ENCODE data around the gene PLEKHG5.

PLEKHG5 gene

DNA sequence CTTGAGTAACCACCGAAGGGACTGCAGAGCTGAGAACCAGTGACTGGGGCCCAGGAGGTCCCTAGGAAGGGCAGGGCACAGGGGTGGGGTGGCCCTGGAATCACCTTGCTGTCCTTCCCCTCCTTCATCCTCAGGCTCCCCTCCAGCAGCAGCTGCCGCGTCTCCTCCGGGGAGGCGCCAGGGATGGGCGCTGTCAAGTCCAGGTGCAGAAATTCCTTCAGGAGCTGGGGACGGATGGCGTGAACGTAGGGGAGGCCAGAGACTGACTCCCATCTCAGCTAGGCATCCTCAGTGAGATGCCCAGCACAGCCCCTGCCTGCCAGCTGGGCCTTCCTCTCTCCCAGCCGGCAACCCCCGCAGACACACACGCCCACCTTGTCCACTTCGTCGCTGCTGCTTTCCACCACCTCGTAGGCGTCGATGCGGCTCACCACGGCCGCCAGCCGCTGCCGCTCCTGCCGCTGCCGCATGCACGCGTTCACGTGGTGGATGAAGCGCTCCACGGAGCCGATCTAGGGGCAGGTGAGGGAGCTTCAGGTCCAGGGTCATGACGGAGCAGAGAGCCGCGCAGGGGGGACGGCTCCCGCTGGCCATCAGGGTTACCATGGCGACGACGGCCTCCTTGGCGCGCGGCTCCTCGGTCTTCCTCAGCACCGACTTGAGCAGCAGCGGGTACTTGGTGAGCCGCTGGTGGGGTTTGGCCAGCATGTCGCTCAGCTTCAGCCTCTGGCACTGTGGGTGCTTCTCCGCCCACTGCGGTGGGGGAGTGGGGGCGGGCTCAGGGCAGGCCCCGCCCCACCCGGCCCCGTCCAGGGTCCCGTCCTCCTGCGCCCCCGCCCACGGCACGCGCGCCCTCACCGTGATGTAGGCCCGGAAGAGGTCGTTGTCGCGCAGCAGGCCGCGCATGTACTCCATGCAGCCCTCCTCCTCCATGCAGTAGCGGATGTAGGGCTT is 21.1 kb downstream of the PLEKHG5 start:
- Mint-ChIP-seq H3K4me3 (no peak overlapping the region), H3K9me3 (no peaks in the 10 kb centered on the region), H3K36me3 (ENCODE audit: low read depth) (no peaks in the 10 kb centered on the region), H3K4me1 (peaks cover 3% of the 10 kb centered on the region), H3K27me3 (no peaks in the 10 kb centered on the region), H3K27ac (no peak overlapping the region)
- no peak for ATAC-seq
- no peak for DNase-seq

DNA sequence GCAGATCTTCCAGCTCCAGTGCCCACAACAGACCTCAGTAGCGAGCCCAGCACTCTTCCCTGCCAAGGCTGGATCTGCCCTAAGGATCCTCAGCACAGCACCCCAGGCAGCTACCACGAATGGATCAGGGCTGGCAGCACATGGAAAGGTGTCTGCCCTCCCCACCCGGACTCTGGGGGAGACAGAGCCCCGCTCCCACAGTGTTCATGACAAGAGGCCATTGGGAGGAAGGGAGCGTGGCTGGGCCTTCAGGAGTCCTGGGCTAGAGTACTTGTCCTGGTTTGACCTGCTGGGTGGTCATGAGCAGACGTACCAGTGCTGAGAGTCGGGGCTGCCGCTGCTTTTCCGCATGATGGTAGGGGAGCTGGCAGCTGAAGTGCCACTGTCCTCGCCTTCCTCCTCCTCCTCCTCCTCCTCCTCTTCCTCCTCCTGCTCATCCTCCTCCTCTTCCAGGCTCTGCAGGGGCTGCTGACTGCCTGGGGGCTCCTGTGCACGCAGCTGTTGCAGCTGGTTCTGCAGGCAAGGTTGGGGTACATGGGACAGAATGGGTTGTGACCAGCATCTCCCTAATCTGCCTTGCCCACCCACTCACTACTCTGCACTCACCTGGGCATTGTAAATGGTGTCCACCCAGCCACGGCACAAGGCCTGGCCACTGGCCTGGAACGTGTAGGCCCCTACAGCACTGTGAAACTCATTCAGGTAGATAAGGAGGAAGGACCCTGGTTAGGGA is 22.6 kb downstream of the PLEKHG5 start:
- Mint-ChIP-seq H3K4me1 (peaks cover 11% of the 10 kb centered on the region), H3K27me3 (no peaks in the 10 kb centered on the region), H3K9me3 (no peaks in the 10 kb centered on the region), H3K27ac (no peak overlapping the region), H3K4me3 (no peak overlapping the region), H3K36me3 (ENCODE audit: low read depth) (peaks cover 5% of the 10 kb centered on the region)
- ATAC-seq (no peak), DNase-seq (no peak)

DNA sequence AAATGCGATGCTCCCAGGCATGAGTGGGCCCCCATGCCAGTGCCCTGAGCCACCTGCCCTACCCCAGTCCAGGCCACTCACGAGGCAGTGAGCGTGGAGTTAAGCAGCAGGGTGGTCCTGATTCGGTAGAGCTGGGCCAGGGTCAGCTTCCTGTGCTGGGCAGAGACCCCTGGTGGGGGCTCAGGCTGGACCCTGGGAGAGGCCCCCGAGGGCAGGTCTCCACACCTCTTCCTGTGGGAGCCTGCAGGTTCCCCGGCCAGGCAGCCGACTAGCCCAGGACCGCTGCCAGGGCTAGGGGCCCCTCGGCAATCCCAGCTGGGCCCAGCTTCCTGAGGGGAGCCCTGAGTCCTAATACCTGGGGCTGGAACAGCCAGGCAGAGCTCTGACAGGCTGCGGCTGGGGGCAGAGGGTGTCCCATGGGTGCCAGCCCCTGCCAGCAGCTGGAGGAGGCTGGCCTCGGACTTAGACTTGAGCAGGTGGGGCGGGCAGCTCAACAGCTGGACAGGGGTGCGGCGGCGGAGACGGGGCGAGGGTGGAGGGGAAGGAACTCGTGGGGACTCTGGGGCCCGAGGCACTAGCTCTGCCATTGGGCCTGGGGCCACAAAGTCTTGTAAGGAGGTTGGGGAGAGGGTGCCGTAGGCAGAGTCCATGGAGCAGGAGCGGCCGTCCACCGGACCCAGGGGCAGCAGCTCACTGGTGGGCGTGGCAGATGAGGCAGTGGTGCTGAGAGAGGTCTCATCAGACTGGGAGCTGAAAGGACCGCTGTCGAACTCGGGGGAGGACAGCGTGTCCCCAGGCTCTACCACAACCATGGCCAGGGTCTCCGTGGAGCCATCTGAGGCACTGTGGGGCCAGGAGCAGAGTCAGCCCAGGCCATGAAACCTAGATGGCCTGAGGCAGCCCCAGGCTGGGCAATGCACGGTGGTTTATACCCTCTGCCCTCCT is 23.5 kb downstream of the PLEKHG5 start:
- Mint-ChIP-seq H3K27ac (no peak overlapping the region), H3K4me3 (no peak overlapping the region), H3K9me3 (no peaks in the 10 kb centered on the region), H3K36me3 (ENCODE audit: low read depth) (peaks cover 8% of the 10 kb centered on the region), H3K4me1 (peaks cover 17% of the 10 kb centered on the region), H3K27me3 (no peaks in the 10 kb centered on the region)
- ATAC-seq (no peak), DNase-seq (no peak)

DNA sequence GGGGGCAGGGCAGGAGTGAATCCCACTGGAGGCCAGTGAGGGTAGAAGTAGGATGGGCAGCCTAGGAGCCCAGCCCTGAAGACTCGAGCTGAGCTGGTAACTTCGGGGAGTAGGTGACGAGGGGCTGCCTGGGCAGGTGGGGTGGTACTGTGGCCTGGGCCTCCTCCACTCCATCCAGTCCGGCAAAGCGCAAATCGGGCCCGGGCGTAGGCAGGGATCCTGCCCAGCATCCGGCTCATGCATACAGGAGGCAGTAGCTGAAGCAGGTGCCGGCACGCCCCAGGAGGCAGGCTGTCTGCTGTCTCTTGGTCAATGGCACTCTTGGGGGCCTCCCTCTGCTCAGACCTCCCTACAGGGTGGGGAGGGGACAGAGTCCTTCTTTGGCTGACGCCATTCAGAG is 24.2 kb downstream of the PLEKHG5 start:
- no peak overlapping the region for H3K4me3 Mint-ChIP-seq

DNA sequence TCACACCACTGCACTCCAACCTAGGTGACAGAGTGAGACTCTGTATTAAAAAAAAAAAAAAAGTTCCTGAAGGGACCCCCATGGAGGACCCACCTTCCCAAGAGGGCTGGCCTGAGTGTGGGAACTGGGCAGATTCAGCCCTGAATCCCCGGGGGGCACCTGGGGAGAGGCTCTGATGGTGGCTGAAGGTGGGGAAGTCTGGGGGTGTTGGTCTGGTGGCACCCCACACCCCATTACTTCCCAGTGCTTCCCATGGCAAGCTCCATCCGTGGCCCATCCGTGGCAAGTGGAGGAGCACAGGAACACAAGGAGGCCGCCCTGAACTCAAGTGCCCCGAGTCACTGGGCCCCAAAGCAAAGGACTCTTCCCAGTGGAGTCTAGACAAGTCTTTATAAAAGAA is 24.7 kb downstream of the PLEKHG5 start:
- H3K27ac Mint-ChIP-seq: peak overlapping the region; percentile 27
- H3K4me3 Mint-ChIP-seq: peak overlapping the region; percentile 86
- H3K9me3 Mint-ChIP-seq: no peaks in the 10 kb centered on the region
- H3K36me3 Mint-ChIP-seq (ENCODE audit: low read depth): peaks cover 15% of the 10 kb centered on the region
- no peaks in the 10 kb centered on the region for H3K27me3 Mint-ChIP-seq
- ATAC-seq (no peak), DNase-seq (no peak)
- H3K4me1 Mint-ChIP-seq: peaks cover 29% of the 10 kb centered on the region

More for the DNA sequence above, 24.2 kb downstream of the PLEKHG5 start:
- no peak overlapping the region for H3K27ac Mint-ChIP-seq
- no peak for ATAC-seq
- DNase-seq: no peak
- peaks cover 14% of the 10 kb centered on the region for H3K36me3 Mint-ChIP-seq (ENCODE audit: low read depth)
- H3K27me3 Mint-ChIP-seq: no peaks in the 10 kb centered on the region
- no peaks in the 10 kb centered on the region for H3K9me3 Mint-ChIP-seq
- peaks cover 24% of the 10 kb centered on the region for H3K4me1 Mint-ChIP-seq

DNA sequence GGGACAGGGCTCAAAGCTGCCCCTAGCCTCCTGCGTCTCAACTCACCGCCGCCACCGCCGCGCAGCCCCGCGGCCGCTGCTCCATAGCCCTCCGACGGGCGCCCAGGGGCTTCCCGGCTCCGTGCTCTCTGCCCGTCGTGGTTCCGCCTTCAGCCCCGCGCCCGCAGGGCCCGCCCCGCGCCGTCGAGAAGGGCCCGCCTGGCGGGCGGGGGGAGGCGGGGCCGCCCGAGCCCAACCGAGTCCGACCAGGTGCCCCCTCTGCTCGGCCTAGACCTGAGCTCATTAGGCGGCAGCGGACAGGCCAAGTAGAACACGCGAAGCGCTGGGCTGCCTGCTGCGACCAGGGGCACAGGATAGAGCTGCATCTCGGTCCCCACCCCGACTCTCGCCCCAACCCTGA is 25.4 kb downstream of the PLEKHG5 start, which contains the start of gene TNFRSF25:
TSS of gene TNFRSF25 (minus strand) at position 151 of the 400 bp plus-strand sequence. CDS start at position 85, 66 bp downstream.
- Mint-ChIP-seq H3K27ac (peak within 1 kb of the TSS; percentile 77), H3K9me3 (no peaks in the 10 kb centered on the region), H3K4me1 (peaks cover 35% of the 10 kb centered on the region), H3K4me3 (peak within 1 kb of the TSS; percentile 86), H3K27me3 (no peaks in the 10 kb centered on the region), H3K36me3 (ENCODE audit: low read depth) (peaks cover 15% of the 10 kb centered on the region)
- ATAC-seq (peak; percentile 62), DNase-seq (peak; percentile 65)

DNA sequence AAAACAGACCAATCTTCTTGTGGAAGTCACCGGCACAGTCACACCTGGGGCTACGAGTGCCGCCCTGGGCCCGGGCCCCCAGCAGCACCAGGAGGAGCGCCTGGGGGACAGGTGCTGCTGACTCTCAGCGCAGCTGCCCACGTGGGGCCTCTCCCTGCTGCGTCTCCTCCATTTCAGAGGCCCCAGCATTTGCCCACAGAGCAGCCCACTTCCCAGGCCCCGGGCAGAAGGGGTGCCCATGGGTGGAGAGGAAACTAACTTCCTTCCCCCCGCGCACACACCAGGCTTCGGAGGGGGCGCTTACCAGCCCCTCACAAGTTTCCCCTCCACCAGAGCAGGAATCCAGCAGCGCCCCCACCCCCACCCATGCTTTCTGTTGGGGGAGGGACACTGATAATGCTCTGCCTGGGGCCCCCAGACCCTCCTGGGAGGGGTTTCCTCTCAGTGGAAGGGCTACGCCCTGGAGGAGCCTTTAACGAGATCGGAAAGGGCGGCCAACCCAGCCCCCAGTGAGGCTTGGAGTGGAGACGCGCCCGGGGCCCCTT is 25.9 kb downstream of the PLEKHG5 start:
- DNase-seq: peak; percentile 55
- Mint-ChIP-seq H3K27ac (peak overlapping the region; percentile 77), H3K4me3 (peak overlapping the region; percentile 86), H3K4me1 (peaks cover 40% of the 10 kb centered on the region), H3K36me3 (ENCODE audit: low read depth) (peaks cover 15% of the 10 kb centered on the region), H3K27me3 (no peaks in the 10 kb centered on the region), H3K9me3 (no peaks in the 10 kb centered on the region)
- ATAC-seq: peak; percentile 34

DNA sequence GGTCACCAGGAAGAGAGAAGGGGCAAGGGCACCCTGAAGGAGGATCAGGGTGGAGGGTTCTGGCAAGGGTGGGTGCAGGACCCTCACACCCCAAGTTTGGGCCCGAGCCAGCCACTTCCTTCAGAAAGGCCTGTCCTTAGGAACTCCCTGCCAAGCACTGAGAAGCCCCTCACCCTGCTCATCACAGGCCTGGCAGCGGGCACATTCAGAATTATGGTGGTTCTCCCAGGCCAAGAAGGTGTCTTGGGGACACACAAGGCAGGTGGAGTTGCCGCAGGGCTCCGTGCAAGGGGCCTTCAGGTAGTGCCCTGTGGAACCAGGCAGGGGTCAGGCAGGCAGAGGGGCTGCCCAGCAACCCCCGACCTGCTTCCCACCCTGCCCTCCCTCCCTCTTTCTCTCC is 26.6 kb downstream of the PLEKHG5 start:
- Mint-ChIP-seq H3K36me3 (ENCODE audit: low read depth) (peaks cover 15% of the 10 kb centered on the region), H3K4me3 (peak overlapping the region; percentile 86), H3K9me3 (no peaks in the 10 kb centered on the region)

DNA sequence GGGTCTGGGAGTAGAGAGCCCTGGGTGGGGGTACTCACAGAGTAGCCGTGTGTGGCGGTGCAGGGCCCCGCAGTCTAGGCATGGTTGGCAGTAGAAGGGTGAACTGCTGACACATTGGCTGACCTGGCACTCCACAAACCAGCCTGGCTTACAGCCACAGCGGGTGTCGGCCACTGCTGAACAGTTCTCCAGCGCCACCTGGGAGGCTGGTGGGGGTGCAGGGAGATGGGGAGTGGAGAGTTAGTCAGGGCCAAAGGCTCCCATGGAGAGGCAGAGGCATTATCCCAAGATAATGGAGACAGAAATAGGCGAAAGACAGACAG is 27.0 kb downstream of the PLEKHG5 start:
- H3K27ac Mint-ChIP-seq: peak overlapping the region; percentile 77
- DNase-seq (peak; percentile 57), ATAC-seq (peak; percentile 16)
- no peaks in the 10 kb centered on the region for H3K9me3 Mint-ChIP-seq
- peaks cover 2% of the 10 kb centered on the region for H3K27me3 Mint-ChIP-seq
- peaks cover 48% of the 10 kb centered on the region for H3K4me1 Mint-ChIP-seq
- H3K4me3 Mint-ChIP-seq: peak overlapping the region; percentile 86
- H3K36me3 Mint-ChIP-seq (ENCODE audit: low read depth): peaks cover 15% of the 10 kb centered on the region

More for the DNA sequence above, 26.6 kb downstream of the PLEKHG5 start:
- no peak for ATAC-seq
- H3K4me1 Mint-ChIP-seq: peaks cover 44% of the 10 kb centered on the region
- no peaks in the 10 kb centered on the region for H3K27me3 Mint-ChIP-seq
- H3K27ac Mint-ChIP-seq: peak overlapping the region; percentile 77
- no peak for DNase-seq

DNA sequence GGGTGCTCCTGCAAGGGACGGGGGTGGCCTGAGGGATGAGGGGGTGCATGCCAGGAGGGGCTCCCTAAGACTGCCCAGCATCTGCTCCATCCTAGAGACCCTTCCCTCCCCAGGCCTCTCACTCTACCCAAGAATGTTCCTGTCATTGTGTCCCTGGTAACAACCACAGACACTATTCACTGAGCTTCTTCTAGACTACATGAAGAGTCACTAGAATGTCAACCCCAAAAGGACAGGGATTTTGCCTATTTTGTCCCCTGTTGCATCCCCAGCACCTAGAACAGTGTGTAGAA is 28.4 kb downstream of the PLEKHG5 start:
- H3K4me1 Mint-ChIP-seq: peaks cover 52% of the 10 kb centered on the region

DNA sequence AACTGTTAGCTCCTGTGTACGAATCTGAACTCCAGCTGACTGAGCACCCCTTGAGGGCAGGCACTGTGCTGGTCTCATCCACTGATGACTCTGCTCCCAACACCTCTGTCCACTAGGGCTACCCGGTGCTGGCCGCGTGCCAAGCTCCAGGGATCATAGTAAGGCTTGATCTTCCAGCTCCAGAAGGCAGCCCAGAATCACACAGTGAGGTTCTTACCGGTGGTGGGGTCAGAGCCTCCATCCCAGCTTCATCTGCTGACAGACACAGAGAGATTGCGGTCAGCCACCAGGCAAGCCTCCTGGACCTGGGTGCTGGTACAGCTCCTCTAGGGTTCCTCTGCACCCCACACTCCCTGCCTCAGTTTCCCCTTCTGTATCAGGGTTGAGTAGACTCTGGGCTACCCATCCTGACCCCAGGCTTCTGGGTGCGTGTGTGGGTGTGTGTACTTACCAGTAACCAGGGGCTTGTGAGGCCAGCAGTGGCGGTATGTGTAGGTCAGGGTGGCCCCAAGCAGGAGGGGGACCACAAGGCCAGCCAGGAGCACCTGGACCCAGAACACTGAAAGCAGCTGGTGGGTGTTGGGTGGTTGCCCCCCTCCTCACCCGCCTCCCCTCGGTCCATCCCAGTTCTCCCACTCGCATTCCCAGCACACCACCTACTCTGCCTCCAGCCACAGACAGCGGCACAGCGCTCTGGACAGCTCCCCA is 28.9 kb downstream of the PLEKHG5 start:
- peak overlapping the region; percentile 55 for H3K4me3 Mint-ChIP-seq
- ATAC-seq (no peak), DNase-seq (no peak)
- peaks cover 15% of the 10 kb centered on the region for H3K36me3 Mint-ChIP-seq (ENCODE audit: low read depth)
- peaks cover 52% of the 10 kb centered on the region for H3K4me1 Mint-ChIP-seq
- no peaks in the 10 kb centered on the region for H3K9me3 Mint-ChIP-seq
- H3K27me3 Mint-ChIP-seq: peaks cover 3% of the 10 kb centered on the region
- H3K27ac Mint-ChIP-seq: peak overlapping the region; percentile 55

More for the DNA sequence above, 28.4 kb downstream of the PLEKHG5 start:
- ATAC-seq (no peak), DNase-seq (no peak)
- no peak overlapping the region for H3K4me3 Mint-ChIP-seq
- H3K27me3 Mint-ChIP-seq: peaks cover 3% of the 10 kb centered on the region
- no peak overlapping the region for H3K27ac Mint-ChIP-seq
- H3K36me3 Mint-ChIP-seq (ENCODE audit: low read depth): peaks cover 15% of the 10 kb centered on the region
- no peaks in the 10 kb centered on the region for H3K9me3 Mint-ChIP-seq

DNA sequence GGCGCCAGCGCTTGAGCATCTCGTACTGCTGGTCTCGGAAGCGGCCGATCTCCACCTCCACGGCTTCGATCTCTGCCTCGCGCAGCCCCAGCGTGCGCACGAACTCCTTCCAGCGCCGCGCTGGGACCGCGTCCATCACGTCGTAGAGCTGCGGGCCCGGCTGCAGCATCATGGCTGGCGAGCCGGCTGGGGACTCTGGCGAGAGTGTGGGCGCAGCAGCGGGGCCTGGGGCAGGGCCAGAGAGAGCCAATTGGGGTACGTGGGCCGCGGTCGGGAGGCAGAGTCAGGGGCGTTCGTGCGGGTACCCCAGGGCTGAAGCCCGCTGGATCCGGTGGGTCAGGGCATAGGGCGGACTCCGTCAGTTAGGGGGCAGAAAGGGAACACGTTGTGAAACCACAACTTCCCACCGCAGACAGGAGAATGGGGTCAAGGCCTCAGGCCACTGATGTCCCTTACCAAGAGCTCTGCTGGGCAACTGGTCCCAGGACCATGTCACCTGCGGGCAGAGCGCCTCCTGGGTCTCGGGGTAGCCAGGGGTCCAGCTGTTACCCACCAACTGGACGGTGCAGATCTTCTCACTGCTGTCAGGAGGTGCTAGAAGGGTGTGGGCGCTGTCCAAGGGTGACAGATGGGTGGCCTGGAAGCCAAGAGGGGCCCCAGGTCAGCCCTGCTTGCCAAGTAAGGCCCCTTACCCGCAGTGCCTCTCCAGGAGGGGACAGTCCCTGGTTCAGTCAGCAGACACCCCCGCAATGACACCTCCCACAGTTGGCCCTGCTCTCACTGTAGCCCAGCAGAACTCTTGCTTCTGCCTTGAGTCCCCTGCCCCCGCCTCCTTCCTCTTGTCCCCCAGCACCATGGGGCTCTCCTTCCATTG is 29.7 kb downstream of the PLEKHG5 start:
- DNase-seq: no peak
- Mint-ChIP-seq H3K4me3 (peak overlapping the region; percentile 55), H3K27ac (peak overlapping the region; percentile 55), H3K4me1 (peaks cover 52% of the 10 kb centered on the region), H3K27me3 (peaks cover 11% of the 10 kb centered on the region), H3K9me3 (no peaks in the 10 kb centered on the region), H3K36me3 (ENCODE audit: low read depth) (peaks cover 15% of the 10 kb centered on the region)
- no peak for ATAC-seq

DNA sequence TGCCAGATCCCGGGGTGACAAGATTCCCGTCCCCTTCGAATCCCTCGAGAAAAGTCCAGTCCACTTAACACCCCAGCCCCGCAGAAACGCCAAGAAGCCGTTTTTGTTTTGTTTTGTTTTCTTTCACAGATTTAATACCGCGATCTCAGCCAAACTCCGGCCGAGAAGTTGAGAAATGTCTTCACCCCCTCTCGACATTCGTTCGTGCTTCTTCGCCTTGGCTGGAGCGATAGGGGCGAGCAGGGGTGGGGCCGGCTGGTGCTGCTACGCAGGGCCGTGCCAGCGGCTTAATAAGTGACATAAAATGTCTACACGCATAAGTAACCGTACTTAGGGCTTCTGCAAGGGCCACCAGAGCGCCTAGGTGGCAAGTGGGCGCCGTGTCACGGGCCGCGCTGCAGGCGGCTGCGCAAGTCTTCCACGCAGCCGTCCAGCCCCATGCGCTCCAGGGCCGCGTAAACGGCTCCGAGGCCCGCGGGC is 30.4 kb downstream of the PLEKHG5 start:
- peaks cover 16% of the 10 kb centered on the region for H3K27me3 Mint-ChIP-seq
- H3K4me1 Mint-ChIP-seq: peaks cover 50% of the 10 kb centered on the region
- peaks cover 15% of the 10 kb centered on the region for H3K36me3 Mint-ChIP-seq (ENCODE audit: low read depth)
- H3K27ac Mint-ChIP-seq: peak overlapping the region; percentile 76
- peak overlapping the region; percentile 60 for H3K4me3 Mint-ChIP-seq
- H3K9me3 Mint-ChIP-seq: no peaks in the 10 kb centered on the region
- ATAC-seq (no peak), DNase-seq (no peak)

Data from activated naive CD8-positive, alpha-beta T cell treated with anti-CD3 and anti-CD28 coated beads, Interleukin-2, amount 50 U/mL, for 24 hours (primary cell).